Right forelimb (tissue), 1 donor: ENCODE results near the gene IL37.
"Not testable (repeated sequence)": the region's sequence is repeated elsewhere in the genome, so short reads cannot be mapped to it uniquely, and the experiment has no call there.

Experiments
- DNase-seq: peaks from one replicate; pipeline ENCODE4 v3.0.0-alpha.2; 2018

IL37 gene

GRCh38 chr2:112923967-112924338, 13.0 kb downstream of the IL37 start:
- no peak for DNase-seq

DNA sequence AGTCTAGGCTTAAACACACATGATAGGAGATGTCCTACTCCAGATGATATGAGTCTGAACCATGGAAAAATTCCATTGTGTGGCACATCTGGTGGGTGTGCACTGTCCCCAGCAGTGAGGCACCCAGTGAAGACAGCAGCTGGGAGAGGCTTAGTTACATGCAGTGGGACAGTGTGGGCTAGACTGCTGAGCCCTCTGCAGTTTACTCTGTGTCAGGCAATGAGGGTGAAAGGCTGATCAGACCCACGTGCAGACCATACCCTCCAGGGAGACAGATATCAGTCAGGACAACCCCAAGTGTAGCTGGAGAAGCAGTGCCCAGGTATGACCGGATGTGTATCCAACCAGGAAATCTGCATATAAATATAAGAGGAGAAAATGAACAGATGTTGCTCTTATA, 13.4 kb downstream of the IL37 start:
- DNase-seq = no peak

DNA sequence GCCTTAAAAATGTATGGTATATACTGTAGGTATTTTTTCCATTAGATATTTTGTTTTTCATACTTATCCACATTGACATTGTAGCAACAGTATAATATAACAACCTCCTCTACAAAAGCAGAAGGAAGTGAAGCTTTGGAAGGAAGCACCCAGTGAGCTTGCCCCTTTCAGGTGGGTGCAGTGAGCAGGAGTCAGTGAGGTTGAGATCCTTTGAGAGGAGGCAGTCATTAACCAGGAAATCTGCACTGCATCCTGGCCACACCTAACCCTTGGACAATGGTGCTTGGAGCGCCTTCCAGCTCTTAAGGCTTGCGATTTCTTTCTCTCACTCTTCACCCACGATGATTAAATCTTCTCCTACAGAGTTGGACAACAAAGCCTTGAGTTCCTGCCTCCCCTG, 13.9 kb downstream of the IL37 start:
- DNase-seq = no peak

DNA sequence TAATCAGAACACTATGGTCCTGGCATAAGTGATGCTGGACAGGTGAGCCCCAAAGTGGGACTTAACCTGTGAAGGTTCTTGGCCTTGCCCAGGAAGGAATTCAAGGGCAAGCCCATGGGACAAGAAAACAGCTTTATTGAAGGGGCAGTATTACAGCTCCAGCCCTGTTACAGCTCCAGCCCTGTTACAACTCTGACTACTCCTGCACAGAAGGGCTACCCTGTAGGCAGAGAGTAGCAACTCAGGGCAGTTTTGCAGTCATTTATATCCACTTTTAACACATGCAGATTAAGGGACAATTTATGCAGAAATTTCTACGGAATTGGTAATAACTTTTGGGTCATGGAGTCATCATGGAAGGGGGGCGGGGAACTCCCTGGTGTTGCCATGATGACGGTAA, 15.7 kb downstream of the IL37 start:
- no peak for DNase-seq

- no peak for DNase-seq
These were observed 16.8 kb downstream of the IL37 start for GRCh38 chr2:112927745-112928144.

DNA sequence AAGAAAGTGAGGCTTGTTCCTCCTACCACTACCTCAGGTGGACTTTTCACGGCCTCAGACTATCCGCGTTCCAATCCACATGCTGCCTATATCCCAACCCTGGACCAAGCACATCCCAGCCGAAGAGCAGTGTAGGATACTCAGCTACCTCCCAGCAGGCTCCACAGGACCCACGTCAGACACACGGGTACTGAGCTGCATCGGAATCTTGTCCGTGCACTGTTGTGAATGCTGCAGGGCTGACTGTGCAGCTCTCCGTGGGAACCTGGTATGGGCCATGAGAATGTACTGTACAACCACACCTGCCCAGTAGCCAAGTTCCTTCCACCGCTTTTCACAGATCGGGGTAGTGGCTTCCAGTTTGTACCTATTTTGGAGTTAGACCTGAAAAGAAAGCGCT, 22.3 kb downstream of the IL37 start:
- DNase-seq = no peak

DNA sequence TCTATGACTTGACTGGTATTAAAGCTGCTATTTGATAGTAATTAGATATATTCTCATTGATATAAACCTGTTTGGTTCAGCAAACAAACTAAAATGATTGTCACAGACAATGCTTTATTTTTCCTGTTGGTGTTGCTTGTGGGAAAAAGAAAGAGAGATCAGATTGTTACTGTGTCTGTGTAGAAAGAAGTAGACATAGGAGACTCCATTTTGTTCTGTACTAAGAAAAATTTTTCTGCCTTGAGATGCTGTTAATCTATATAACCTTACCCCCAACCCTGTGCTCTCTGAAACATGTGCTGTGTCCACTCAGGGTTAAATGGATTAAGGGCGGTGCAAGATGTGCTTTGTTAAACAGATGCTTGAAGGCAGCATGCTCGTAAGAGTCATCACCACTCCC, 23.2 kb downstream of the IL37 start:
- DNase-seq = not testable (repeated sequence)

DNA sequence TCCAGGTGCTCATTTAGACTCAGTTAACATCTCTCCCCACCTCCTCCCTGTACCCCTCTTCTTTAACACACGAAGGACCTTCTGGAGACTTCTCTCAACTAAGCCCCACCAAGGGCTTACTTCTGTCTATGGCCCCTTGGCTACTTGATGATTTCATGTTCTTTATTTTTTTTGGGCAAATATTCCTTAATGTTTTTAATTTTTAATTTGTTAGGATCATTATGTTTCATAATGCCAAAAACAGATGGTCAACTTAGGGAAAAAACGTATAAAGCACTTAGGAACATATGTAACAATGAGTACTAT, 25.9 kb downstream of the IL37 start:
- no peak for DNase-seq

GRCh38 chr2:112938904-112939303, 27.9 kb downstream of the IL37 start:
- no peak for DNase-seq

GRCh38 chr2:112939425-112939824, 28.5 kb downstream of the IL37 start:
- DNase-seq = no peak

DNA sequence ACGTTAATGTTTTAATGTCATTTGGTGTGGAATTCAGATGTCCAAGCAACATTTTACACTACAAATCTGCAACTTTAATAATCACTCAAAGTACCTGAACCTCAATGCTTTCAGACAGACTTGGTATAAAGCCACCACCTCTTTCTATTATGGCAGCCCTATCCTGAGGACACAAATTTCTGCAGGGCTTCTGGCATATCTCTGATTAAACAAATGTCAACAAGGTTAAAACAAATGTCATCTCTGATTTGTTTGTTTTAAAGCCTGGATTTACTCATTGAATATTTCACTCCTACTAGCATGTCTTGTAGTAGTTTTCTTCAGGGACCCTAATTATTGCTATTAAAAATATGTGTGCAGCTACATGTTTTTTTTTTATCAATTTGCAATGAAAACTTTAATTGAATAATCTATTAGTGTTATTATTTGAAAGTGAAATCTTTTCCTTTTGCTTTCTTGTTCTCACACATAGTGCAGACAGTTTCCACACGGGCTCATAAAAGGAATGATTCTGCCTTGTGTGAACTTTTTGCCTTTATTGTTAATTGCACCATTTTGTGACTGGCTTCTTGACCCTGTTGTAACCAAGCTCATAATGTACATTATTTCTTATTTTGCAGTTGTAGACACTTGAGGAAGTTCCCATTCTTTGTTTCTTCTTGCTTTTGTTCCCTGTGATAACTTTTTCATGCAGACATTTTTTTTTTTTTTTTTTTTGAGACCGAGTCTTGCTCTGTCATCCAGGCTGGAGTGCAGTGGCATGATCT, 30.1 kb downstream of the IL37 start:
- no peak for DNase-seq

GRCh38 chr2:112941753-112942653, 31.0 kb downstream of the IL37 start:
- DNase-seq = peak; percentile 57

DNA sequence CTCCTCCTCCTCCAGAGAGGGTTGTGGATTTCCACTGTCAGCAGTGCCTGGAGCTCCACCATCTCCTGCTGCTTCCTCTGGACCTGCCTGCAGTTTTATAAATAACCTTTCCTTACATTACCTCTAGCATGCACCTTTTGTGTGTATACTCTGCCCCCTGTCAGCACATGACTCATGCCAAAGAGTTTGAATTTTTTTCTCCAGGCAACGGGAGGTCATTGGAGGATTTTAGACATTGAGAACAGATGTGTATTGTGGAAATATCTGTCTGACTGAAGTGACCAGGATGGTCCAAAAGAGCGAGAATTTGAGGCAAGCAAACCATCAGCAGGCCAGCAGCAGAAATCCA, 31.7 kb downstream of the IL37 start:
- DNase-seq = no peak

GRCh38 chr2:112944971-112945370, 34.0 kb downstream of the IL37 start:
- no peak for DNase-seq

GRCh38 chr2:112946086-112946485, 35.1 kb downstream of the IL37 start:
- DNase-seq = no peak

DNA sequence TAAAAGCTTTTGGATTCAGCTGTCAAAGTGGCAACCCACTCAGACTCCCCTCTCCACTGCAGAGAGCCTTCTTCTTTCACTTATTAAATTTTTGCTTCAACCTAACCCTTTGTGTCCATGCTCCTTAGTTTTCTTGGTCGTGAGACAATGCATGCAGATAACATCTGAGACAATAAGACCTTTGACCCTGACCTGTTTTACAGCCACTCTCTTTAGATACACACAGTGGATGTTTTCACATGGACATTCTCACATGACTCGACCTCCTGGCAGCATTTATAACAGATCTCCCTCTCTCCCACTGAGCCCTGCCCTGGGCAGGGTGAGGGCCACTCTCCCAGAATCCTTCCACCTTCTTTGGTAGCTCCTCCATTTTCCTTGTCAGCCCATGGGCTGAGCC, 36.4 kb downstream of the IL37 start:
- DNase-seq = no peak

DNA sequence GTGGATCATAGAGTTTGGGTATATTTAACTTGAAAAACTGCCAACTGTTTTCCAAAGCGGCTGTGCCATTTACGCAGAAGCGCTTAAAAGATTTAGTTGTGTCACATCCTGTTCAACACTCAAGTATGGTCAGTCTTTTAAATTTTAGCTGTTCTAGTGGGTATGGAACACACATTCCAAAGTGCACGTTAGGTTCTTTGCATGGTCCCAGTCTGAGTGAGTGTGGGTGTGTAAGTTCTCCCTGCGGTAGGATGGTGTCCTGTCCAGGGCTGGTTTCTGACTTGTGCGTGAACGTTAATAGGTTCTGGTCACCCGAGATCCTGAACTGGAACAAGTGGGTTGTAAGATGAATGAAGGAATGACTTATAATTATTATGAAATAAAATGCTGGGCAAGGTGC, 38.5 kb downstream of the IL37 start:
- DNase-seq = no peak

- no peak for DNase-seq
These were observed 43.4 kb downstream of the IL37 start for GRCh38 chr2:112954364-112954763.

- DNase-seq = no peak
These were observed 46.5 kb downstream of the IL37 start for GRCh38 chr2:112957511-112957910.

DNA sequence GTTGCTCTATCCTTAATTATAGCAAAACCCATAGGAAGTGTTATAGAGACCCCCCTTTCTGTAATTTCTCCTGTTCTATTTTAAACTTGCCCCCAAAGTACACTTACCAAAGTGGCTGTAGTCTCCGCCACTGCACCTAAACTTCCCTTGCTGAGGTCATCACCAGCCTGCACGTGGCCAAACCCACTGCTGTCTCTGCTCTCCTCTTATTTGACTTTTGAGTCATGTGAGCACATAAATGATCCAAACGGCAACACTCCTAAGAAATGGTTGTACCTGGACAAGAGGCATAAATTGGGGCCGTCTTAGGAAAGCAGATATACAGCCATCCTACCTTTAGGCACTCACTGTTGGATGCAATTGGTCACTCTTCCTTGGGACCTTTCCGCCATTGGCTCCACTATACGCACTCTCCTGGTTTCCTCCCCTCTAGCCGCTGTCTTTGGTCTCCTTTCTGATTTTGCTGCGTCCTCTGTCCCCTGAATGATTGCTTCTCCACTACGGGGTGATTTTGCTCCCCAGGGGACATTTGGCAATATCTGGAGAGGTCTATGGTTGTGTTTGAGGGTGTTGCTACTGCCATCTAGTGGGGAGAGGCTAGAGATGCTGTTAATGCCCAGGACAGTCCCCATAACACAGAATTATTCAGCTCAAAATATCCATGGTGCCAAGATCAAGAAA, 47.6 kb downstream of the IL37 start:
- no peak for DNase-seq

GRCh38 chr2:112959109-112959812, 48.3 kb downstream of the IL37 start:
- DNase-seq = no peak

- DNase-seq = no peak
These were observed 49.4 kb downstream of the IL37 start for GRCh38 chr2:112960230-112960825.
